A549 (cell line): ENCODE results near the gene PDE4D. TPM values are rescaled to one million over a fixed set of nuclear protein-coding genes. Genes with fewer than 3 reads are reported as not detected.
A peak's percentile ranks its signal among the peaks of the same experiment; 100 is the strongest.

Source experiments
- ATAC-seq, 2 experiments: fragments of 200-7000 bp in 1 of 2; fragments of >200 bp in 1 of 2; cut with Nextera tagmentation in 1 of 2; cut with Tn5 transposase in 1 of 2; 3 replicates each; pipeline versions ENCODE4 v1.8.0 to v1.9.1; 2018 to 2020; ENCODE audit warnings: mild to moderate bottlenecking in 1 of 2, moderate library complexity in 1 of 2
- CTCF ChIA-PET: fragments of 300-600 bp; sonication (Branson Sonifier 250); formaldehyde crosslinking; extraction: SDS; loops from one replicate; lab custom pipeline; 2021; ENCODE audit warnings: antibody characterized with exemption, inconsistent platforms; lab: Yijun Ruan, JAX
- POLR2A ChIA-PET: fragments of 350-600 bp; formaldehyde crosslinking; extraction: SDS; loops from one replicate; lab custom pipeline; 2021; ENCODE audit warnings: antibody characterized with exemption, inconsistent platforms; lab: Yijun Ruan, JAX
- DNase-seq, 2 experiments: peaks; one replicate each; pipeline versions ENCODE4 v3.0.0 to v3.0.0-alpha.2; 2011 to 2016; ENCODE audit warnings: low read depth in 1 of 2, low spot score in 1 of 2
- FAIRE-seq: peaks from 2 replicates; lab custom pipeline; 2011; peaks lifted over from hg19 to GRCh38; lab: Jason Lieb, UNC
- H3K27ac ChIP-seq, 2 experiments: fragments of >200 bp; sonication (Bioruptor Twin); formaldehyde crosslinking; 3 replicates each; pipeline ENCODE4 v1.5.1; 2016 to 2017
- H3K4me1 ChIP-seq: fragments of >200 bp; sonication (Bioruptor Twin); formaldehyde crosslinking; 3 replicates; pipeline ENCODE4 v1.6.1; 2016
- H3K4me2 ChIP-seq: fragments of >200 bp; sonication (Bioruptor Twin); formaldehyde crosslinking; 3 replicates; pipeline ENCODE4 v1.6.1; 2016
- H3K4me3 ChIP-seq: fragments of >200 bp; sonication (Bioruptor Twin); formaldehyde crosslinking; 3 replicates; pipeline ENCODE4 v1.5.1; 2016
- H3K9me3 ChIP-seq: fragments of >200 bp; sonication (Bioruptor Twin); formaldehyde crosslinking; 3 replicates; pipeline ENCODE4 v1.6.1; 2016
- BHLHE40 ChIP-seq: IDR thresholded peaks from 2 replicates; pipeline ENCODE4 v1.6.1; 2012; ENCODE audit warnings: low read depth, low read length, inconsistent platforms
- ESRRA ChIP-seq: fragments of 150-350 bp; IDR thresholded peaks from 2 replicates; pipeline ENCODE4 v1.6.1; 2014; ENCODE audit warnings: mild to moderate bottlenecking, low read length, borderline replicate concordance
- FOSB ChIP-seq: fragments of 250-450 bp; sonication (Bioruptor Pico); IDR thresholded peaks from 2 replicates; pipeline ENCODE4 v1.5.0; 2020; ENCODE audit warnings: mild to moderate bottlenecking, moderate library complexity
- FOSL2 ChIP-seq, 2 experiments: fragments of 450-650 bp in 1 of 2; fragments of >200 bp in 1 of 2; sonication (Bioruptor Twin) in 1 of 2; formaldehyde crosslinking; IDR thresholded peaks; 2 replicates each; pipeline versions ENCODE4 v1.5.0 to v1.6.1; 2016 to 2020; ENCODE audit warnings: mild to moderate bottlenecking in 1 of 2, moderate library complexity in 1 of 2
- JUN ChIP-seq, 2 experiments: fragments of >200 bp; sonication (Bioruptor Twin); formaldehyde crosslinking; IDR thresholded peaks; 2 replicates in 1 of 2; 3 replicates in 1 of 2; pipeline ENCODE4 v1.6.1; 2016 to 2017
- MAFK ChIP-seq: fragments of 450-650 bp; IDR thresholded peaks from 2 replicates; pipeline ENCODE4 v1.6.1; 2014; ENCODE audit not compliant: partially characterized antibody
- MAZ ChIP-seq: fragments of 150-350 bp; IDR thresholded peaks from 2 replicates; pipeline ENCODE4 v1.6.1; 2014; ENCODE audit warnings: antibody characterized with exemption, low read depth, low read length, borderline replicate concordance
- NFE2L2 ChIP-seq: fragments of 150-350 bp; conservative IDR thresholded peaks from 2 replicates; pipeline ENCODE4 v1.6.1; 2014; ENCODE audit warnings: low read length
- POLR2A ChIP-seq: IDR thresholded peaks from 2 replicates; pipeline ENCODE4 v1.6.1; 2012; ENCODE audit warnings: mild to moderate bottlenecking, low read length
- POLR2AphosphoS2 ChIP-seq: conservative IDR thresholded peaks from 2 replicates; pipeline ENCODE4 v1.6.1; 2012; ENCODE audit warnings: low read length, improper control_type of control experiment, inconsistent platforms
- RFX5 ChIP-seq: fragments of 450-650 bp; IDR thresholded peaks from 2 replicates; pipeline ENCODE4 v1.7.1; 2014; ENCODE audit warnings: antibody characterized with exemption, mild to moderate bottlenecking, moderate library complexity
- SMC3 ChIP-seq: fragments of >200 bp; sonication (Bioruptor Twin); formaldehyde crosslinking; IDR thresholded peaks from 3 replicates; pipeline ENCODE4 v1.6.1; 2018; ENCODE audit warnings: inconsistent platforms
- TP53 ChIP-seq: fragments of 250-450 bp; sonication (Bioruptor Pico); IDR thresholded peaks from 2 replicates; pipeline ENCODE4 v1.5.0; 2021; ENCODE audit warnings: mild to moderate bottlenecking, moderate library complexity
- ZFP36 ChIP-seq: fragments of 450-650 bp; IDR thresholded peaks from 2 replicates; pipeline ENCODE4 v1.6.1; 2014; ENCODE audit warnings: borderline replicate concordance; ENCODE audit not compliant: partially characterized antibody
- WGBS: methylation state at CpG from one replicate; pipeline ENCODE4 v1.1.6; 2017; ENCODE audit errors: missing lambda C conversion rate; 5-methylcytosine and 5-hydroxymethylcytosine counted together
- polyA plus RNA-seq, 4 experiments: library from polyadenylated mRNA; depleted of rRNA in 3 of 4; stranded (reverse); fragments of >200 nt; fragmentation: RNase III in 1 of 4; extraction: RNeasy Plus Mini Kit Qiagen cat#74134 plus additional on column Dnase treatment in 1 of 4; gene quantifications; 2 replicates in 3 of 4; 3 replicates in 1 of 4; pipeline ENCODE4 v1.2.3, GENCODE V29; 2011 to 2017
- TF ChIP-seq, protein P1 (sequence below): fragments of 250-450 bp; sonication (Bioruptor Pico); IDR thresholded peaks from 2 replicates; pipeline ENCODE4 v1.5.0; 2021; ENCODE audit warnings: mild to moderate bottlenecking, moderate library complexity, borderline replicate concordance
- TF ChIP-seq, protein P2 (sequence below): IDR thresholded peaks from 2 replicates; pipeline ENCODE4 v1.6.1; 2012; ENCODE audit warnings: low read depth, borderline replicate concordance
- TF ChIP-seq, protein P3 (sequence below): fragments of >200 bp; sonication (Bioruptor Twin); formaldehyde crosslinking; IDR thresholded peaks from 3 replicates; pipeline ENCODE4 v1.6.1; 2016
- TF ChIP-seq, protein P4 (sequence below): fragments of 150-350 bp; IDR thresholded peaks from 2 replicates; pipeline ENCODE4 v1.6.1; 2014; ENCODE audit warnings: low read depth, mild to moderate bottlenecking, low read length
- TF ChIP-seq, protein P5 (sequence below): fragments of 200-600 bp; sonication (generic); IDR thresholded peaks from 2 replicates; pipeline ENCODE4 v1.6.1; 2016; ENCODE audit warnings: antibody characterized with exemption, mild to moderate bottlenecking, moderate library complexity
- TF ChIP-seq, protein P6 (sequence below): fragments of >200 bp; sonication (Bioruptor Twin); formaldehyde crosslinking; IDR thresholded peaks from 3 replicates; pipeline ENCODE4 v1.5.1; 2016

PDE4D gene
- polyA plus RNA-seq, 2 of the 4 experiments (the other 2 are of a cell fraction), result 74.0 to 213 TPM

DNA sequence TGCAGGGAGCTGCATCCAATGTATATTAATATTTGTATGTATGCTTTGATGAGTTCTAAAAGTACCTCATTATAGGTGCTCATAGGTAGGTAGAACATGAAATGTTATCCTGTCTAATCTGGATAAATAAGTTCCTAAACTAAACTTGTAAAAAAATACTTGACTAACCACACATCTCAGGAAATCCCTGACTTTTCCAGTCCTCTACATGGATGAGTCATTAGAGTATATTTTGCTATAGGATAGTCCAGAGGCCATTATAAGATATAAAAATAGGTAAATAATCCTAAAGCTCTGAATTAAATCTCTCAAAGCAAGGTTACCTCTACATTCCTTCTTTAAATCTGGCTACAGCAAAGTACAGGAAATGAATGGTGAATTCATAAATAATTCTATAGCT lies 906.3 kb downstream of the PDE4D start:
- DNase-seq, result no peak
- peak overlapping the region; percentile 60 for H3K4me2 ChIP-seq
- peaks cover 100% of the 10 kb centered on the region for H3K4me1 ChIP-seq
- H3K9me3 ChIP-seq, result no peaks in the 10 kb centered on the region
- POLR2A ChIA-PET, result no interaction called here
- peak overlapping the region; percentile 61 to 72; a peak in 5 of 6 replicates for H3K27ac ChIP-seq
- ATAC-seq, result no peak
- FAIRE-seq, result peak; percentile 32
- no peak overlapping the region; the same call in 2 of the 3 replicates for H3K4me3 ChIP-seq
- TF ChIP-seq FOSL2 (IDR thresholded peaks at IDR 0.05) (no peak), FOSL2 (CRISPR knock-in tag; IDR thresholded peaks at IDR 0.05) (peak; percentile 66), POLR2A (no peak), SMC3 (no peak), ZFP36 (no peak), MAZ (no peak), MAFK (no peak)
- TF ChIP-seq, protein P1, sequence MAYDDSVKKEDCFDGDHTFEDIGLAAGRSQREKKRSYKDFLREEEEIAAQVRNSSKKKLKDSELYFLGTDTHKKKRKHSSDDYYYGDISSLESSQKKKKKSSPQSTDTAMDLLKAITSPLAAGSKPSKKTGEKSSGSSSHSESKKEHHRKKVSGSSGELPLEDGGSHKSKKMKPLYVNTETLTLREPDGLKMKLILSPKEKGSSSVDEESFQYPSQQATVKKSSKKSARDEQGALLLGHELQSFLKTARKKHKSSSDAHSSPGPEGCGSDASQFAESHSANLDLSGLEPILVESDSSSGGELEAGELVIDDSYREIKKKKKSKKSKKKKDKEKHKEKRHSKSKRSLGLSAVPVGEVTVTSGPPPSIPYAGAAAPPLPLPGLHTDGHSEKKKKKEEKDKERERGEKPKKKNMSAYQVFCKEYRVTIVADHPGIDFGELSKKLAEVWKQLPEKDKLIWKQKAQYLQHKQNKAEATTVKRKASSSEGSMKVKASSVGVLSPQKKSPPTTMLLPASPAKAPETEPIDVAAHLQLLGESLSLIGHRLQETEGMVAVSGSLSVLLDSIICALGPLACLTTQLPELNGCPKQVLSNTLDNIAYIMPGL (CRISPR knock-in tag), result peak; percentile 22; the same call in 1 of the 2 replicates
- CTCF ChIA-PET, result interaction anchor here (1.4 kb wide), 1 partner anchor 96 kb away, joined by 4 read pairs; no protein-coding TSS in a partner anchor

DNA sequence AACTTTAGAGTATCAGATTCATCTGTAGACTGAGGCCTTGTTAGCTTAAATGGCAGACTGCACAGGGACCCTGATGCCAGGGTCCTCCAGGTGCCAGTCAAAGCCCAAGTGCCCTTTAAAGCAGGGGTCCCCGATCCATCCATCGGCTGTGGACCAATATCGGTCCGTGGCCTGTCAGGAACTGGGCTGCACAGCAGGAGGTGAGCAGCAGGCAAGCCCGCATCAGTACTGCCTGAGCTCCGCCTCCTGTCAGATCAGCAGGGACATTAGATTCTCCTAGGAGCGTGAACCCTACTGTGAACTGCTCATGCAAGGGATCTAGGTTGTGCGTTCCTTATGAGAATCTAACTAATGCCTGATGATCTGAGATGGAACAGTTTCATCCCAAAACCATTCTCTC lies 907.2 kb downstream of the PDE4D start:
- ChIA-PET CTCF (interaction anchor here (3.4 kb wide), 1 partner anchor 94 kb away, joined by 21 read pairs; no protein-coding TSS in a partner anchor), POLR2A (interaction anchor here (0.7 to 1.0 kb wide), 2 partner anchors 9 to 69 kb away, joined by 3 read pairs; no protein-coding TSS in a partner anchor)
- WGBS, result 52% methylated on average over 8 of the region's 8 CpGs
- peak overlapping the region; percentile 60 for H3K4me2 ChIP-seq
- ATAC-seq (peak in 1 of 2 experiments; percentile 10; a peak in 2 of 6 replicates), FAIRE-seq (no peak), DNase-seq (no peak)
- peak overlapping the region; percentile 8; the same call in 1 of the 3 replicates for H3K4me3 ChIP-seq
- no peaks in the 10 kb centered on the region for H3K9me3 ChIP-seq
- TF ChIP-seq MAFK (no peak), JUN (IDR thresholded peaks at IDR 0.05) (peak; percentile 14 to 21; a peak in 1 of 5 replicates), TP53 (CRISPR knock-in tag) (0 out of 2 replicates have a peak, but pooled peaks have one; percentile 34), FOSB (CRISPR knock-in tag) (0 out of 2 replicates have a peak, but pooled peaks have one; percentile 2)
- TF ChIP-seq, protein P2, sequence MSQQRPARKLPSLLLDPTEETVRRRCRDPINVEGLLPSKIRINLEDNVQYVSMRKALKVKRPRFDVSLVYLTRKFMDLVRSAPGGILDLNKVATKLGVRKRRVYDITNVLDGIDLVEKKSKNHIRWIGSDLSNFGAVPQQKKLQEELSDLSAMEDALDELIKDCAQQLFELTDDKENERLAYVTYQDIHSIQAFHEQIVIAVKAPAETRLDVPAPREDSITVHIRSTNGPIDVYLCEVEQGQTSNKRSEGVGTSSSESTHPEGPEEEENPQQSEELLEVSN, result no peak
- H3K27ac ChIP-seq, result peak overlapping the region; percentile 61 to 67
- peaks cover 100% of the 10 kb centered on the region for H3K4me1 ChIP-seq

DNA sequence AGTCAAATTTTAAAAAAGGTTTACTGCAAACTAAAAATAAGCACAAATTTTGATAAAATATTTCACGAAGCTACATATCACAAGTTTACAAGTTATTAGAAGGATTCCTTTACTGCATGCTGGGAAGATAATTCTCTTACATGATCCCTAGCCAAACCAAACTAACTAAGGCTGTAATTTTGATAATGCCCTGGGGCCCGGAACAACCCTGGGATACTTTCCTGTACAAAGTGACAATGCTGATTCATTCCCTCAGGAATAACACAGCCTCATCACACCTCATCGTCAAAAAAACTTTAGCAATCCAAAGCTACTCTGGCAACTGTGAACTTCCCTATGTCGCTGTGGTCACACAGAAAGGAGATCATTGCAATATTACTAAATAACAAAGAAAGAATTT lies 907.8 kb downstream of the PDE4D start:
- ATAC-seq (peak in 1 of 2 experiments; percentile 5; a peak in 3 of 6 replicates), FAIRE-seq (no peak), DNase-seq (no peak)
- Histone ChIP-seq H3K27ac (peak overlapping the region; percentile 61 to 67), H3K4me3 (peak overlapping the region; percentile 8; the same call in 1 of the 3 replicates), H3K9me3 (no peaks in the 10 kb centered on the region), H3K4me2 (peak overlapping the region; percentile 60), H3K4me1 (peaks cover 100% of the 10 kb centered on the region)
- ChIA-PET POLR2A (interaction anchor here (0.7 to 1.6 kb wide), 4 partner anchors 8 to 70 kb away, joined by 3 to 5 read pairs (median 3); no protein-coding TSS in a partner anchor), CTCF (interaction anchor here (1.1 to 3.4 kb wide), 5 partner anchors 17 to 111 kb away, joined by 3 to 21 read pairs (median 4); no protein-coding TSS in a partner anchor)
- WGBS, result 36% methylated on average over 4 of the region's 4 CpGs
- no peak for TF ChIP-seq FOSB (CRISPR knock-in tag)
- TF ChIP-seq ESRRA, result no peak
- TF ChIP-seq BHLHE40, result no peak
- no peak for TF ChIP-seq POLR2AphosphoS2
- TF ChIP-seq, protein P3, sequence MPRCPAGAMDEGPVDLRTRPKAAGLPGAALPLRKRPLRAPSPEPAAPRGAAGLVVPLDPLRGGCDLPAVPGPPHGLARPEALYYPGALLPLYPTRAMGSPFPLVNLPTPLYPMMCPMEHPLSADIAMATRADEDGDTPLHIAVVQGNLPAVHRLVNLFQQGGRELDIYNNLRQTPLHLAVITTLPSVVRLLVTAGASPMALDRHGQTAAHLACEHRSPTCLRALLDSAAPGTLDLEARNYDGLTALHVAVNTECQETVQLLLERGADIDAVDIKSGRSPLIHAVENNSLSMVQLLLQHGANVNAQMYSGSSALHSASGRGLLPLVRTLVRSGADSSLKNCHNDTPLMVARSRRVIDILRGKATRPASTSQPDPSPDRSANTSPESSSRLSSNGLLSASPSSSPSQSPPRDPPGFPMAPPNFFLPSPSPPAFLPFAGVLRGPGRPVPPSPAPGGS, result no peak
- TF ChIP-seq RFX5, result no peak
- TF ChIP-seq, protein P4, sequence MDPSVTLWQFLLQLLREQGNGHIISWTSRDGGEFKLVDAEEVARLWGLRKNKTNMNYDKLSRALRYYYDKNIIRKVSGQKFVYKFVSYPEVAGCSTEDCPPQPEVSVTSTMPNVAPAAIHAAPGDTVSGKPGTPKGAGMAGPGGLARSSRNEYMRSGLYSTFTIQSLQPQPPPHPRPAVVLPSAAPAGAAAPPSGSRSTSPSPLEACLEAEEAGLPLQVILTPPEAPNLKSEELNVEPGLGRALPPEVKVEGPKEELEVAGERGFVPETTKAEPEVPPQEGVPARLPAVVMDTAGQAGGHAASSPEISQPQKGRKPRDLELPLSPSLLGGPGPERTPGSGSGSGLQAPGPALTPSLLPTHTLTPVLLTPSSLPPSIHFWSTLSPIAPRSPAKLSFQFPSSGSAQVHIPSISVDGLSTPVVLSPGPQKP, result no peak
- TF ChIP-seq, protein P5, sequence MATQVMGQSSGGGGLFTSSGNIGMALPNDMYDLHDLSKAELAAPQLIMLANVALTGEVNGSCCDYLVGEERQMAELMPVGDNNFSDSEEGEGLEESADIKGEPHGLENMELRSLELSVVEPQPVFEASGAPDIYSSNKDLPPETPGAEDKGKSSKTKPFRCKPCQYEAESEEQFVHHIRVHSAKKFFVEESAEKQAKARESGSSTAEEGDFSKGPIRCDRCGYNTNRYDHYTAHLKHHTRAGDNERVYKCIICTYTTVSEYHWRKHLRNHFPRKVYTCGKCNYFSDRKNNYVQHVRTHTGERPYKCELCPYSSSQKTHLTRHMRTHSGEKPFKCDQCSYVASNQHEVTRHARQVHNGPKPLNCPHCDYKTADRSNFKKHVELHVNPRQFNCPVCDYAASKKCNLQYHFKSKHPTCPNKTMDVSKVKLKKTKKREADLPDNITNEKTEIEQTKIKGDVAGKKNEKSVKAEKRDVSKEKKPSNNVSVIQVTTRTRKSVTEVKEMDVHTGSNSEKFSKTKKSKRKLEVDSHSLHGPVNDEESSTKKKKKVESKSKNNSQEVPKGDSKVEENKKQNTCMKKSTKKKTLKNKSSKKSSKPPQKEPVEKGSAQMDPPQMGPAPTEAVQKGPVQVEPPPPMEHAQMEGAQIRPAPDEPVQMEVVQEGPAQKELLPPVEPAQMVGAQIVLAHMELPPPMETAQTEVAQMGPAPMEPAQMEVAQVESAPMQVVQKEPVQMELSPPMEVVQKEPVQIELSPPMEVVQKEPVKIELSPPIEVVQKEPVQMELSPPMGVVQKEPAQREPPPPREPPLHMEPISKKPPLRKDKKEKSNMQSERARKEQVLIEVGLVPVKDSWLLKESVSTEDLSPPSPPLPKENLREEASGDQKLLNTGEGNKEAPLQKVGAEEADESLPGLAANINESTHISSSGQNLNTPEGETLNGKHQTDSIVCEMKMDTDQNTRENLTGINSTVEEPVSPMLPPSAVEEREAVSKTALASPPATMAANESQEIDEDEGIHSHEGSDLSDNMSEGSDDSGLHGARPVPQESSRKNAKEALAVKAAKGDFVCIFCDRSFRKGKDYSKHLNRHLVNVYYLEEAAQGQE, result no peak
- TF ChIP-seq, protein P6, sequence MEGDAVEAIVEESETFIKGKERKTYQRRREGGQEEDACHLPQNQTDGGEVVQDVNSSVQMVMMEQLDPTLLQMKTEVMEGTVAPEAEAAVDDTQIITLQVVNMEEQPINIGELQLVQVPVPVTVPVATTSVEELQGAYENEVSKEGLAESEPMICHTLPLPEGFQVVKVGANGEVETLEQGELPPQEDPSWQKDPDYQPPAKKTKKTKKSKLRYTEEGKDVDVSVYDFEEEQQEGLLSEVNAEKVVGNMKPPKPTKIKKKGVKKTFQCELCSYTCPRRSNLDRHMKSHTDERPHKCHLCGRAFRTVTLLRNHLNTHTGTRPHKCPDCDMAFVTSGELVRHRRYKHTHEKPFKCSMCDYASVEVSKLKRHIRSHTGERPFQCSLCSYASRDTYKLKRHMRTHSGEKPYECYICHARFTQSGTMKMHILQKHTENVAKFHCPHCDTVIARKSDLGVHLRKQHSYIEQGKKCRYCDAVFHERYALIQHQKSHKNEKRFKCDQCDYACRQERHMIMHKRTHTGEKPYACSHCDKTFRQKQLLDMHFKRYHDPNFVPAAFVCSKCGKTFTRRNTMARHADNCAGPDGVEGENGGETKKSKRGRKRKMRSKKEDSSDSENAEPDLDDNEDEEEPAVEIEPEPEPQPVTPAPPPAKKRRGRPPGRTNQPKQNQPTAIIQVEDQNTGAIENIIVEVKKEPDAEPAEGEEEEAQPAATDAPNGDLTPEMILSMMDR, result no peak
- TF ChIP-seq NFE2L2, result no peak
